OCI-LY1 (cell line): ENCODE data around the gene AMZ1.
"Not testable (repeated sequence)": the region's sequence is repeated elsewhere in the genome, so short reads cannot be mapped to it uniquely, and the experiment has no call there.

ENCODE experiments used
- H2AFZ ChIP-seq: fragments of 200-600 bp; sonication (generic), shearing (Covaris generic); 2 replicates; pipeline ENCODE4 v1.6.0; 2014; ENCODE audit warnings: antibody characterized with exemption, mild to moderate bottlenecking, low read length
- H3F3A ChIP-seq: fragments of 200-600 bp; sonication (generic), shearing (Covaris generic); 2 replicates; pipeline ENCODE4 v1.6.0; 2014; ENCODE audit warnings: mild to moderate bottlenecking, antibody characterized with exemption, low read length, moderate library complexity; ENCODE audit not compliant: insufficient read depth
- H3K27ac ChIP-seq: fragments of 200-600 bp; sonication (generic); 2 replicates; pipeline ENCODE4 v1.5.1; 2014; ENCODE audit warnings: low read length, mixed run types, mild to moderate bottlenecking, low read depth; ENCODE audit not compliant: poor library complexity, severe bottlenecking
- H3K27me3 ChIP-seq: fragments of 200-600 bp; sonication (generic); 2 replicates; pipeline ENCODE4 v1.6.0; 2014; ENCODE audit warnings: antibody characterized with exemption, mild to moderate bottlenecking, low read length, moderate library complexity; ENCODE audit not compliant: insufficient read depth
- H3K36me3 ChIP-seq: fragments of 200-600 bp; sonication (generic); 2 replicates; pipeline ENCODE4 v1.6.1; 2014; ENCODE audit warnings: mild to moderate bottlenecking, antibody characterized with exemption, low read length, moderate library complexity, mixed read lengths; ENCODE audit not compliant: insufficient read depth
- H3K4me1 ChIP-seq: fragments of 200-600 bp; sonication (generic); 2 replicates; pipeline ENCODE4 v1.5.1; 2014; ENCODE audit warnings: mild to moderate bottlenecking, low read length, moderate library complexity; ENCODE audit not compliant: insufficient read depth, severe bottlenecking
- H3K4me2 ChIP-seq: fragments of 200-600 bp; sonication (generic), shearing (Covaris generic); 2 replicates; pipeline ENCODE4 v1.6.1; 2014; ENCODE audit warnings: low read length
- H3K4me3 ChIP-seq: fragments of 200-600 bp; sonication (generic); 2 replicates; pipeline ENCODE4 v1.5.1; 2014; ENCODE audit warnings: low read length, low read depth, mild to moderate bottlenecking, mixed read lengths; ENCODE audit not compliant: poor library complexity, severe bottlenecking
- H3K79me2 ChIP-seq: fragments of 200-600 bp; shearing (Covaris generic); 2 replicates; pipeline ENCODE4 v1.6.1; 2016; ENCODE audit warnings: mixed run types, low read length, mixed read lengths; ENCODE audit not compliant: insufficient read depth
- H3K9ac ChIP-seq: fragments of 200-600 bp; sonication (generic), shearing (Covaris generic); 2 replicates; pipeline ENCODE4 v1.6.1; 2014; ENCODE audit warnings: mild to moderate bottlenecking, low read length, mixed read lengths
- H3K9me2 ChIP-seq: fragments of 200-600 bp; sonication (generic), shearing (Covaris generic); 2 replicates; pipeline ENCODE4 v1.6.1; 2014; ENCODE audit warnings: low read depth, mild to moderate bottlenecking, low read length, mixed read lengths
- H3K9me3 ChIP-seq: fragments of 200-600 bp; shearing (Covaris generic); 2 replicates; pipeline ENCODE4 v1.6.1; 2014; ENCODE audit warnings: low read length, mixed read lengths
- H4K20me1 ChIP-seq: fragments of 200-600 bp; sonication (generic), shearing (Covaris generic); 2 replicates; pipeline ENCODE4 v1.6.0; 2016; ENCODE audit warnings: mild to moderate bottlenecking, low read length; ENCODE audit not compliant: insufficient read depth
- CTCF ChIP-seq: fragments of 200-600 bp; sonication (generic), shearing (Covaris generic); IDR thresholded peaks from 2 replicates; pipeline ENCODE4 v1.5.1; 2017; ENCODE audit warnings: mild to moderate bottlenecking, antibody characterized with exemption, low read length, moderate library complexity, mixed read lengths
- EZH2 ChIP-seq: fragments of 200-600 bp; sonication (generic), shearing (Covaris generic); IDR thresholded peaks from 2 replicates; pipeline ENCODE4 v1.8.0; 2017; ENCODE audit warnings: borderline replicate concordance, mixed run types, mild to moderate bottlenecking, antibody characterized with exemption, low read length, moderate library complexity, mixed read lengths

The AMZ1 gene

GRCh38 chr7:2738766-2739549 is 51.0 kb downstream of the AMZ1 start:
- Histone ChIP-seq H3K9ac (no peak overlapping the region), H3K4me2 (no peak overlapping the region), H3K27ac (no peak overlapping the region), H3K9me3 (no peaks in the 10 kb centered on the region), H2AFZ (no peak overlapping the region), H3K27me3 (no peaks in the 10 kb centered on the region; the same call in 1 of the 2 replicates), H3F3A (no peaks in the 10 kb centered on the region), H4K20me1 (no peaks in the 10 kb centered on the region), H3K4me1 (no peaks in the 10 kb centered on the region), H3K9me2 (no peaks in the 10 kb centered on the region), H3K79me2 (no peaks in the 10 kb centered on the region), H3K36me3 (no peaks in the 10 kb centered on the region; the same call in 1 of the 2 replicates), H3K4me3 (no peak overlapping the region)
- TF ChIP-seq EZH2 (no peak), CTCF (no peak)

DNA sequence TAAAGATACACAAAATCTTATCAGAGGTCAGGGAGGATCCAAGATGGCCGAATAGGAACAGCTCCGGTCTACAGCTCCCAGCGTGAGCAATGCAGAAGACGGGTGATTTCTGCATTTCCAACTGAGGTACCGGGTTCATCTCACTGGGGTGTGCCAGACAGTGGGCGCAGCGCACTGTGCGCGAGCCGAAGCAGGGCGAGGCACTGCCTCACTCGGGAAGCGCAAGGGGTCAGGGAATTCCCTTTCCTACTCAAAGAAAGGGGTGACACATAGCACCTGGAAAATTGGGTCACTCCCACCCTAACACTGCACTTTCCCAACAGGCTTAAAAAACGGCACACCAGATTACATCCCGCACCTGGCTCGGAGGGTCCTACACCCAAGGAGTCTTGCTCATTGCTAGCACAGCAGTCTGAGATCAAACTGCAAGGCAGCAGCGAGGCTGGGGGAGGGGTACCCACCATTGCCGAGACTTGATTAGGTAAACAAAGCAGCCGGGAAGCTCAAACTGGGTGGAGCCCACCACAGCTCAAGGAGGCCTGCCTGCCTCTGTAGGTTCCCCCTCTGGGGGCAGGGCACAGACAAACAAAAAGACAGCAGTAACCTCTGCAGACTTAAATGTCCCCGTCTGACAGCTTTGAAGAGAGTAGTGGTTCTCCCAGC is 55.7 kb downstream of the AMZ1 start:
- H3K4me2 ChIP-seq, H3F3A ChIP-seq, H3K36me3 ChIP-seq, H2AFZ ChIP-seq, H4K20me1 ChIP-seq, H3K9me3 ChIP-seq, H3K9ac ChIP-seq, H3K4me3 ChIP-seq, H3K79me2 ChIP-seq, H3K4me1 ChIP-seq, H3K9me2 ChIP-seq, H3K27me3 ChIP-seq, H3K27ac ChIP-seq: not testable (repeated sequence)

DNA sequence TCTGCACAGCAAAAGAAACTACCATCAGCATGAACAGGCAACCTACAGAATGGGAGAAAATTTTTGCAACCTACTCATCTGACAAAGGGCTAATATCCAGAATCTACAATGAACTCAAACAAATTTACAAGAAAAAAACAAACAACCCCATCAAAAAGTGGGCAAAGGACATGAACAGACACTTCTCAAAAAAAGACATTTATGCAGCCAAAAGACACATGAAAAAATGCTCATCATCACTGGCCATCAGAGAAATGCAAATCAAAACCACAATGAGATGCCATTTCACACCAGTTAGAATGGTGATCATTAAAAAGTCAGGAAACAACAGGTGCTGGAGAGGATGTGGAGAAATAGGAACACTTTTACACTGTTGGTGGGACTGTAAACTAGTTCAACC is 60.7 kb downstream of the AMZ1 start:
- not testable (repeated sequence) for H3K27ac ChIP-seq, H3K27me3 ChIP-seq, H3K9ac ChIP-seq, H3K4me3 ChIP-seq, H3K4me2 ChIP-seq, H3K4me1 ChIP-seq, H3K79me2 ChIP-seq, H3K36me3 ChIP-seq, H3K9me3 ChIP-seq, H4K20me1 ChIP-seq, H3K9me2 ChIP-seq, H2AFZ ChIP-seq, H3F3A ChIP-seq

DNA sequence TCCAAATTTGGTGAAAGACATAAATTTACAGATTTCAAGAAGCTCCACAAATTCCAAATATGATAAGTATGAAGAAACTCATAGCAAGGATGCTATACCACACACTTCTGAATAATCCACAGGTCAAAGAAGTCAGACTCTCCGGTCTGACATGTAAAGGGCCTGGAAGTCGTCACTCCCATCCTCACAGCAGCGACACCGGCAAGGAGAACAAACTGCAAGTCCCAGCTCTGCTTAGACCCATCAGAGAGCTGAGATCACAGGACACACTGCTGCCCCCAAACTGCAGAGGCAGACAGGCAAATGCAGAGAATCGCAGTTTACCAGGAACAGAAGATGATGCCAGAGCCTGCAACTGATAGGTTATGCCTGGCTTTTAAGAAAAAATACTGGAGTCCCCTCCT is 62.0 kb downstream of the AMZ1 start:
- Histone ChIP-seq H3K9me3 (no peaks in the 10 kb centered on the region), H3K4me1 (no peaks in the 10 kb centered on the region), H3K9me2 (no peaks in the 10 kb centered on the region), H3K27me3 (no peaks in the 10 kb centered on the region; the same call in 1 of the 2 replicates), H3K9ac (no peak overlapping the region), H3K36me3 (no peaks in the 10 kb centered on the region), H4K20me1 (no peaks in the 10 kb centered on the region), H3F3A (no peaks in the 10 kb centered on the region), H3K4me2 (no peak overlapping the region), H2AFZ (no peak overlapping the region), H3K79me2 (no peaks in the 10 kb centered on the region), H3K4me3 (no peak overlapping the region), H3K27ac (no peak overlapping the region)
- TF ChIP-seq EZH2 (no peak), CTCF (no peak)
